GM12892 (cell line): ENCODE data around the gene BANF2.

Experiments used
- POLR2A ChIP-seq: IDR thresholded peaks from 2 replicates; pipeline ENCODE4 v1.6.1; 2011; ENCODE audit warnings: low read depth, low read length, control low read depth
- POLR2AphosphoS5 ChIP-seq: IDR thresholded peaks from 2 replicates; pipeline ENCODE4 v1.6.1; 2011; ENCODE audit warnings: low read depth, low read length, control low read depth
- TAF1 ChIP-seq: IDR thresholded peaks from 2 replicates; pipeline ENCODE4 v1.6.1; 2011; ENCODE audit warnings: low read depth, mild to moderate bottlenecking, control low read depth, low read length, borderline replicate concordance

GRCh38 chr20:17704589-17705317 is 5.0 kb downstream of the BANF2 start:
- no peak for TF ChIP-seq POLR2A
- no peak for TF ChIP-seq POLR2AphosphoS5
- no peak for TF ChIP-seq TAF1
